HL-60 (cell line): Measurements from ENCODE around the gene MCCD1.
"Not testable (repeated sequence)": the region's sequence is repeated elsewhere in the genome, so short reads cannot be mapped to it uniquely, and the experiment has no call there.

Experiments used
- DNase-seq, 2 experiments: peaks; one replicate each; pipeline ENCODE4 v3.0.0-alpha.2; 2010 to 2020; ENCODE audit warnings: low read depth in 1 of 2, low spot score in 1 of 2
- H3K27ac ChIP-seq: fragments of 250-450 bp; sonication (Bioruptor Pico); replicated peaks from 2 replicates; pipeline ENCODE4 v1.5.1; 2020; ENCODE audit warnings: mild to moderate bottlenecking, moderate library complexity
- H3K27me3 ChIP-seq: fragments of 250-450 bp; sonication (Bioruptor Pico); 2 replicates; pipeline ENCODE4 v1.5.1; 2021; ENCODE audit warnings: mild to moderate bottlenecking, moderate library complexity; ENCODE audit not compliant: insufficient read depth, poor library complexity, severe bottlenecking
- H3K4me3 ChIP-seq: replicated peaks from 2 replicates; pipeline ENCODE4 v1.5.1; 2011; ENCODE audit warnings: mild to moderate bottlenecking, control low read depth, low read length; ENCODE audit not compliant: insufficient read depth
- GABPA ChIP-seq: IDR thresholded peaks from 2 replicates; pipeline ENCODE4 v1.6.1; 2012; ENCODE audit warnings: low read depth
- POLR2AphosphoS5 ChIP-seq: IDR thresholded peaks from 2 replicates; pipeline ENCODE4 v1.6.1; 2012; ENCODE audit warnings: low read depth
- SPI1 ChIP-seq: IDR thresholded peaks from 2 replicates; pipeline ENCODE4 v1.6.1; 2012; ENCODE audit warnings: low read depth, mild to moderate bottlenecking, borderline replicate concordance
- TF ChIP-seq, protein P1 (sequence below): IDR thresholded peaks from 2 replicates; pipeline ENCODE4 v1.6.1; 2012; ENCODE audit warnings: low read depth; ENCODE audit not compliant: insufficient replicate concordance
- TF ChIP-seq, protein P2 (sequence below): IDR thresholded peaks from one replicate; pipeline ENCODE4 v1.5.1; 2011; ENCODE audit warnings: low read length, control low read depth, inconsistent platforms; ENCODE audit not compliant: insufficient read depth

MCCD1 gene

DNA sequence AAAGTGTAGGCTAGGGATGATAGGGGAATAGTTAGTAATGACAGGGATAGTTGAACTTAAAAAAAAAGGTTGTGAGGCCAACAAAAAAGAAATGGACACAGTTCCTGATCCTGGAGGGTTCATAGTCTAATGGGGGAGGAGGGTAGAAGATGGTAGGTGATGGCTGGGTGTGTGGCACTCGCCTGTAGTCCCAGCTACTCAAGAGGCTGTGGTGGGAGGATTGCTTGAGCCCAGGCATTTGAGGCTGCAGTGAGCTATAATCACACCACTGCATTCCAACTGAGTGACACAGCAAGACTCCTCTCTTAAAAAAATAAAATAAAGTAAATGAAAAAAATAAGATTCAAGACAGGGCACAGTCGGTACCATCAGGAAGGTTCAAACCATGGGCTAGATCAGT is 33.2 kb upstream of the MCCD1 start:
- Histone ChIP-seq H3K27me3 (no peaks in the 10 kb centered on the region), H3K27ac (peak overlapping the region; percentile 15; the same call in 1 of the 2 replicates), H3K4me3 (peak overlapping the region; percentile 66)
- TF ChIP-seq GABPA (no peak), SPI1 (no peak)
- TF ChIP-seq, protein P1, sequence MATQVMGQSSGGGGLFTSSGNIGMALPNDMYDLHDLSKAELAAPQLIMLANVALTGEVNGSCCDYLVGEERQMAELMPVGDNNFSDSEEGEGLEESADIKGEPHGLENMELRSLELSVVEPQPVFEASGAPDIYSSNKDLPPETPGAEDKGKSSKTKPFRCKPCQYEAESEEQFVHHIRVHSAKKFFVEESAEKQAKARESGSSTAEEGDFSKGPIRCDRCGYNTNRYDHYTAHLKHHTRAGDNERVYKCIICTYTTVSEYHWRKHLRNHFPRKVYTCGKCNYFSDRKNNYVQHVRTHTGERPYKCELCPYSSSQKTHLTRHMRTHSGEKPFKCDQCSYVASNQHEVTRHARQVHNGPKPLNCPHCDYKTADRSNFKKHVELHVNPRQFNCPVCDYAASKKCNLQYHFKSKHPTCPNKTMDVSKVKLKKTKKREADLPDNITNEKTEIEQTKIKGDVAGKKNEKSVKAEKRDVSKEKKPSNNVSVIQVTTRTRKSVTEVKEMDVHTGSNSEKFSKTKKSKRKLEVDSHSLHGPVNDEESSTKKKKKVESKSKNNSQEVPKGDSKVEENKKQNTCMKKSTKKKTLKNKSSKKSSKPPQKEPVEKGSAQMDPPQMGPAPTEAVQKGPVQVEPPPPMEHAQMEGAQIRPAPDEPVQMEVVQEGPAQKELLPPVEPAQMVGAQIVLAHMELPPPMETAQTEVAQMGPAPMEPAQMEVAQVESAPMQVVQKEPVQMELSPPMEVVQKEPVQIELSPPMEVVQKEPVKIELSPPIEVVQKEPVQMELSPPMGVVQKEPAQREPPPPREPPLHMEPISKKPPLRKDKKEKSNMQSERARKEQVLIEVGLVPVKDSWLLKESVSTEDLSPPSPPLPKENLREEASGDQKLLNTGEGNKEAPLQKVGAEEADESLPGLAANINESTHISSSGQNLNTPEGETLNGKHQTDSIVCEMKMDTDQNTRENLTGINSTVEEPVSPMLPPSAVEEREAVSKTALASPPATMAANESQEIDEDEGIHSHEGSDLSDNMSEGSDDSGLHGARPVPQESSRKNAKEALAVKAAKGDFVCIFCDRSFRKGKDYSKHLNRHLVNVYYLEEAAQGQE, result no peak
- TF ChIP-seq, protein P2, sequence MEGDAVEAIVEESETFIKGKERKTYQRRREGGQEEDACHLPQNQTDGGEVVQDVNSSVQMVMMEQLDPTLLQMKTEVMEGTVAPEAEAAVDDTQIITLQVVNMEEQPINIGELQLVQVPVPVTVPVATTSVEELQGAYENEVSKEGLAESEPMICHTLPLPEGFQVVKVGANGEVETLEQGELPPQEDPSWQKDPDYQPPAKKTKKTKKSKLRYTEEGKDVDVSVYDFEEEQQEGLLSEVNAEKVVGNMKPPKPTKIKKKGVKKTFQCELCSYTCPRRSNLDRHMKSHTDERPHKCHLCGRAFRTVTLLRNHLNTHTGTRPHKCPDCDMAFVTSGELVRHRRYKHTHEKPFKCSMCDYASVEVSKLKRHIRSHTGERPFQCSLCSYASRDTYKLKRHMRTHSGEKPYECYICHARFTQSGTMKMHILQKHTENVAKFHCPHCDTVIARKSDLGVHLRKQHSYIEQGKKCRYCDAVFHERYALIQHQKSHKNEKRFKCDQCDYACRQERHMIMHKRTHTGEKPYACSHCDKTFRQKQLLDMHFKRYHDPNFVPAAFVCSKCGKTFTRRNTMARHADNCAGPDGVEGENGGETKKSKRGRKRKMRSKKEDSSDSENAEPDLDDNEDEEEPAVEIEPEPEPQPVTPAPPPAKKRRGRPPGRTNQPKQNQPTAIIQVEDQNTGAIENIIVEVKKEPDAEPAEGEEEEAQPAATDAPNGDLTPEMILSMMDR, result no peak
- DNase-seq, result no peak

DNA sequence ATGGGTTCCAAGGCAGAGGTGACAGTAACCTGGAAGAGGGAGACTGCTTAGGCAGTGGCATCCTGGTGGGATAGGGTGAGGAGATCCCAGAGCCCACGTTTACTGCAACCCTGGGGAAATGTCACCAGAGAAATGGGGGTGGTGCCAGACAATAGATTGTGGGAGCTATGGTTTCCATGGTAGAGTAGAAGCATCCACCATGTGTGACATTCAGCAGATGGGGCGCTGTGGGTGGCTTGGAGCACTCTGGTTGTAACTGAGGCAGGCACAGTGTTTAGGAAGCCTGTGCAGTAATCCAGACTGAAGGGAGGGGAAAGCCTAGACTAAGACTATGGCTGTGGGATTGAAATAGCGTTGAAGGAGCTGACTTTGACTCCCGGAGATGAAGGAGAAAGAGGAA is 31.9 kb upstream of the MCCD1 start:
- not testable (repeated sequence) for H3K27ac ChIP-seq, DNase-seq, H3K27me3 ChIP-seq, H3K4me3 ChIP-seq

DNA sequence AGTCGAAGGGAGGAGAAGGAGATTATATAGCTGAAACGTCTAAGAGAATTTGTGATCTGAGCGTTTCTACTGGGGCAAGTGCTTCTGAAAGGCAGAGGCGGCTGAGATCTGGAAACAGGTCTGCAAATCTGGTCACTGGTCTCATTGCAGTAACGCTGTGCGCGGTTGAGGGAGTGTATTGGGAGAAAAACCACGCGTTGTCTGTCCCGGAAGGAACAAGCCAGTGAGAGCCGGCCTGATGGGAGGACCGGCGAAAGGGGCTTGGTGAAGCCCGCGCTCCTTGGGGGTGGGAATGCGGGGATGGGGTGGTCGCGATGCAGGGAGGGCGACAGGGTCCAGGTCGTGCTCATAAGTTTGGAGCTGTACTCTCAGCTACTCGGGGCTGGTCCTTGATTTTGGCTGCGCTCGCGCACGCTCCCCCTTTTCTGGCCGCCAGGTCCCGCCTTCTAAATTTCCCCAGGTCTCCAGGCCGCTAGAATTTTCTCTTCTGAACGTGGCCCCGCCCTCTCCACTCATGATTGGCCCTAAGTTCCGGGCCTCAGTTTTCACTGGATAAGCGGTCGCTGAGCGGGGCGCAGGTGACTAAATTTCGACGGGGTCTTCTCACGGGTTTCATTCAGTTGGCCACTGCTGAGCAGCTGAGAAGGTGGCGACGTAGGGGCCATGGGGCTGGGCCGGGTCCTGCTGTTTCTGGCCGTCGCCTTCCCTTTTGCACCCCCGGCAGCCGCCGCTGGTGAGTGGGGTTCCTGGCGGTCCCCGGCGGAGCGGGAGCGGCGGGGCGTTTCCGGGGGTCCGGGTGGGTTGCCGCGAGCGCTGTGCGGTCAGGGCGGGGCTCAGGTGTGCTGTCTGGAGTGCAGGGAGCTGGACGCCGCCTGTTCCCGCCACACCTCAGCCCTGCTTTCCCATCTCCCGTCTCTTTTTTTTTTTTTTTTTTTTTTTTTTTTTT is 31.0 kb upstream of the MCCD1 start, which contains the start of gene MICB:
Gene MICB, plus strand, starts transcription at position 615 of the 946 bp plus-strand sequence. Its CDS starts 49 bp downstream, at position 664.
- Histone ChIP-seq H3K27ac (peak within 1 kb of the TSS; percentile 55), H3K4me3 (peak within 1 kb of the TSS; percentile 85), H3K27me3 (no peaks in the 10 kb centered on the region)
- TF ChIP-seq POLR2AphosphoS5, result 0 out of 2 replicates have a peak, but pooled peaks have one; percentile 22
- TF ChIP-seq, protein P2, result no peak
- TF ChIP-seq SPI1, result no peak
- DNase-seq, result peak; percentile 78 to 88

DNA sequence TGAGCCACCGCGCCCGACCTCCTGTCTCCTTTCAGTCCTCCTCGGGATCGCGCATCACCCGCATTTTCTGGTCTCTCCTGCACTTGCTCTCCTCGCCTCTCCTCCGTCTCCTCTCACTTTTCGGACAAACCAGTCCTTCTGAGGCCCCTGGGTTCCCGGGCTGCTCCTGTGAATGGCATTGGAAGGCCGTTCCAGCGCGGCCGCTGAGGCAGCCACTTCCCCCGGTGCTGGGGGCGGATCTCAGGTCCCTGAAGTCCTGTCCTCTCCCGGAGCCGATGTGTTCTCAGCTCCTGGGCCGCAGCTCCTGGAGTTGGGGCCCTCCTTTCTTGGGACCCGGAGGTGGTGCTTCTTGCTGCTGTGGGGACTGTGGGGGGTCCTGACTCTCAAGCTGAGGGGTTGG is 30.0 kb upstream of the MCCD1 start:
- TF ChIP-seq POLR2AphosphoS5 (no peak), GABPA (no peak), SPI1 (no peak)
- TF ChIP-seq, protein P1, result no peak
- TF ChIP-seq, protein P2, result no peak
- no peak for DNase-seq
- Histone ChIP-seq H3K27me3 (no peaks in the 10 kb centered on the region), H3K27ac (no peak overlapping the region), H3K4me3 (peak overlapping the region; percentile 25)

DNA sequence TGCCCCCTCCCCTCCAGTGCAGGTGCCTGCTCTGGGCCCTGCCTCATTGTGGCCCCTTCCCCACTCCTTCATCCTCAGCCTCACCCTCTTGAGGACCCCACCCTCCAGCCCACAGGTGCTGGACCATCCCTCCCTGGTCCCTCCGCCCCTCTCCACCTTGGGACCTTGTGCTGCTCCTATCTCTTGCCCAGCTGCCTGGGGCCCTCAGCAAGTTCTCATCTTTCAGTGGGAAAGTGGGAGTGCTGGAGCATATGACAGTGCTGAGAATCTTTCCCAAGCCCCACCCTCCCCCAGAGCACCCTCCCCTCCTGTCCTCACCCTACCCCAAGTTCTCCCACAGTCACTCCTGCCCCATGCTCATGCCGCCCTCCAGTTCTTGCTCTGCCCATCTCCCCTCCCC is 29.1 kb upstream of the MCCD1 start:
- DNase-seq, H3K27me3 ChIP-seq, H3K4me3 ChIP-seq, H3K27ac ChIP-seq: not testable (repeated sequence)
